ENCODE measurements around the gene NDOR1. TPM values are rescaled to one million over a fixed set of nuclear protein-coding genes. Genes with fewer than 3 reads are reported as not detected.

Gene NDOR1
- total RNA-seq, 1 donor from 2014 or later, result 28.0 TPM

- Mint-ChIP-seq H3K4me3 (no peak overlapping the region), H3K27ac (no peak overlapping the region), H3K4me1 (ENCODE audit: unreplicated experiment) (no peaks in the 10 kb centered on the region), H3K9me3 (no peaks in the 10 kb centered on the region), H3K36me3 (no peaks in the 10 kb centered on the region), H3K27me3 (peaks cover 58% of the 10 kb centered on the region)
- DNase-seq (ENCODE audit: extremely low spot score, unreplicated experiment), result no peak
- no peak for TF ChIP-seq CTCF (conservative IDR thresholded peaks at IDR 0.05)
Observed at GRCh38 chr9:137166380-137167229, 38.9 kb upstream of the NDOR1 start.

DNA sequence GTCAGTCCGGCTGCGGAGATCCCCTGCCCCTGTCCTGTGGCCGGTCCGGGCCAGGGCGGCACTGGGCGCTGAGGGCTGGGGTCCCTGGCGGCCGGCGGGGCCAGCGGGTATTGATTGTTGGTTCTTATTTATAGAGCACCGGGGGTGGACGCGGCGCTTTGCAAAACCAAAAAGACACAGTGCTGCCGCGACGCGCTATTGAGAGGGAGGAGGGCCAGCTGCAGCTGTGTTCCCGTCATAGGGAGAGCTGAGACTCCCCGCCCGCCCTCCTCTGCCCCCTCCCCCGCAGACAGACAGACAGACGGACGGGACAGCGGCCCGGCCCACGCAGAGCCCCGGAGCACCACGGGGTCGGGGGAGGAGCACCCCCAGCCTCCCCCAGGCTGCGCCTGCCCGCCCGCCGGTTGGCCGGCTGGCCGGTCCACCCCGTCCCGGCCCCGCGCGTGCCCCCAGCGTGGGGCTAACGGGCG is 38.2 kb upstream of the NDOR1 start:
- Mint-ChIP-seq H3K9me3 (no peaks in the 10 kb centered on the region), H3K27ac (no peak overlapping the region)

GRCh38 chr9:137167747-137168572 is 37.5 kb upstream of the NDOR1 start:
- DNase-seq (ENCODE audit: extremely low spot score, unreplicated experiment), result no peak
- TF ChIP-seq CTCF (conservative IDR thresholded peaks at IDR 0.05), result no peak
- Mint-ChIP-seq H3K9me3 (no peaks in the 10 kb centered on the region), H3K36me3 (no peaks in the 10 kb centered on the region), H3K27me3 (peaks cover 51% of the 10 kb centered on the region), H3K4me3 (peak overlapping the region; percentile 51), H3K27ac (no peak overlapping the region), H3K4me1 (ENCODE audit: unreplicated experiment) (no peaks in the 10 kb centered on the region)

More for the DNA sequence above, 38.2 kb upstream of the NDOR1 start:
- no peak for DNase-seq (ENCODE audit: extremely low spot score, unreplicated experiment)
- TF ChIP-seq CTCF (conservative IDR thresholded peaks at IDR 0.05), result no peak
- Mint-ChIP-seq H3K4me1 (ENCODE audit: unreplicated experiment) (no peaks in the 10 kb centered on the region), H3K4me3 (no peak overlapping the region), H3K36me3 (no peaks in the 10 kb centered on the region), H3K27me3 (peaks cover 55% of the 10 kb centered on the region)

- H3K27ac Mint-ChIP-seq, result no peak overlapping the region
- H3K4me3 Mint-ChIP-seq, result peak overlapping the region; percentile 57
Observed at GRCh38 chr9:137168573-137168903, 37.0 kb upstream of the NDOR1 start.

More at GRCh38 chr9:137168573-137168903, 37.0 kb upstream of the NDOR1 start:
- peaks cover 51% of the 10 kb centered on the region for H3K27me3 Mint-ChIP-seq
- H3K36me3 Mint-ChIP-seq, result no peaks in the 10 kb centered on the region
- no peaks in the 10 kb centered on the region for H3K9me3 Mint-ChIP-seq
- H3K4me1 Mint-ChIP-seq (ENCODE audit: unreplicated experiment), result no peaks in the 10 kb centered on the region
- no peak for TF ChIP-seq CTCF (conservative IDR thresholded peaks at IDR 0.05)
- DNase-seq (ENCODE audit: extremely low spot score, unreplicated experiment), result no peak

Measured in type B pancreatic cell (in vitro differentiated cells).